Transverse colon (tissue), 3 donors: ENCODE results near the gene ALDH1A2.

ENCODE experiments used
- CTCF ChIP-seq, 5 experiments: fragments of 200-600 bp in 3 of 5; fragments of 450-650 bp in 2 of 5; sonication (generic) in 3 of 5; IDR thresholded peaks; 1 replicate in 2 of 5; 2 replicates in 3 of 5; pipeline ENCODE4 v1.5.1; 2016 to 2017; ENCODE audit warnings: antibody characterized with exemption in 5 of 5, inconsistent platforms in 3 of 5, mild to moderate bottlenecking in 2 of 5, moderate library complexity in 1 of 5
- EP300 ChIP-seq: sonication (generic); formaldehyde crosslinking; IDR thresholded peaks from one replicate; pipeline ENCODE4 v1.6.1; 2017; ENCODE audit warnings: antibody characterized with exemption, low read depth
- POLR2A ChIP-seq: fragments of 450-650 bp; IDR thresholded peaks from one replicate; pipeline ENCODE4 v1.6.1; 2016; ENCODE audit warnings: antibody characterized with exemption, mild to moderate bottlenecking, moderate library complexity

- TF ChIP-seq POLR2A, result no peak
- no peak for TF ChIP-seq CTCF (IDR thresholded peaks at IDR 0.05)
- TF ChIP-seq EP300, result no peak
Observed at GRCh38 chr15:58010983-58011382, 54.5 kb downstream of the ALDH1A2 start.
